HG03060 (cell line): ENCODE measurements around the gene TRIO.

Experiments
- ATAC-seq: cut with Tn5 transposase; IDR thresholded peaks from one replicate; pipeline ENCODE4 v1.9.1; 2021; ENCODE audit warnings: low read depth, moderate number of reproducible peaks; ENCODE audit not compliant: unreplicated experiment

TRIO gene

GRCh38 chr5:14164164-14165163 is 21.3 kb downstream of the TRIO start:
- no peak for ATAC-seq

- no peak for ATAC-seq
These were observed 22.4 kb downstream of the TRIO start for GRCh38 chr5:14165375-14166106.

- no peak for ATAC-seq
These were observed 23.3 kb downstream of the TRIO start for GRCh38 chr5:14166437-14166836.

- ATAC-seq = peak; percentile 27
These were observed 24.2 kb downstream of the TRIO start for GRCh38 chr5:14167211-14167845.

GRCh38 chr5:14168144-14168792 is 25.1 kb downstream of the TRIO start:
- no peak for ATAC-seq

- no peak for ATAC-seq
These were observed 25.7 kb downstream of the TRIO start for GRCh38 chr5:14168793-14169262.

GRCh38 chr5:14171046-14171445 is 27.9 kb downstream of the TRIO start:
- ATAC-seq = no peak

GRCh38 chr5:14171621-14172020 is 28.5 kb downstream of the TRIO start:
- no peak for ATAC-seq

GRCh38 chr5:14172149-14172795 is 29.1 kb downstream of the TRIO start:
- ATAC-seq = peak; percentile 38

- no peak for ATAC-seq
These were observed 30.5 kb downstream of the TRIO start for GRCh38 chr5:14173377-14174229.

- no peak for ATAC-seq
These were observed 31.1 kb downstream of the TRIO start for GRCh38 chr5:14174230-14174636.

GRCh38 chr5:14175381-14175780 is 32.2 kb downstream of the TRIO start:
- ATAC-seq = no peak

- no peak for ATAC-seq
These were observed 33.7 kb downstream of the TRIO start for GRCh38 chr5:14176888-14177287.

GRCh38 chr5:14177634-14178033 is 34.5 kb downstream of the TRIO start:
- ATAC-seq = no peak

- ATAC-seq = no peak
These were observed 34.9 kb downstream of the TRIO start for GRCh38 chr5:14178091-14178490.

GRCh38 chr5:14178671-14179211 is 35.6 kb downstream of the TRIO start:
- ATAC-seq = no peak

GRCh38 chr5:14179446-14179845 is 36.3 kb downstream of the TRIO start:
- no peak for ATAC-seq

- ATAC-seq = no peak
These were observed 37.3 kb downstream of the TRIO start for GRCh38 chr5:14180437-14180836.
